HG03575 (cell line): ENCODE measurements around the gene AIG1.
"Not testable (repeated sequence)": the region's sequence is repeated elsewhere in the genome, so short reads cannot be mapped to it uniquely, and the experiment has no call there.

Experiments
- ATAC-seq: cut with Tn5 transposase; IDR thresholded peaks from one replicate; pipeline ENCODE4 v1.9.1; 2021; ENCODE audit not compliant: unreplicated experiment, insufficient number of reproducible peaks, low FRiP score; ENCODE audit errors: extremely low read depth

AIG1 gene

GRCh38 chr6:143115728-143116127 lies 55.0 kb downstream of the AIG1 start:
- no peak for ATAC-seq

- no peak for ATAC-seq
These were observed 56.4 kb downstream of the AIG1 start for GRCh38 chr6:143117108-143117507.

- no peak for ATAC-seq
These were observed 58.6 kb downstream of the AIG1 start for GRCh38 chr6:143119260-143119659.

GRCh38 chr6:143123081-143123480 lies 62.4 kb downstream of the AIG1 start:
- no peak for ATAC-seq

GRCh38 chr6:143123941-143124340 lies 63.3 kb downstream of the AIG1 start:
- ATAC-seq = no peak

GRCh38 chr6:143125455-143125854 lies 64.8 kb downstream of the AIG1 start:
- no peak for ATAC-seq

- ATAC-seq = no peak
These were observed 65.3 kb downstream of the AIG1 start for GRCh38 chr6:143125864-143126573.

- ATAC-seq = no peak
These were observed 65.9 kb downstream of the AIG1 start for GRCh38 chr6:143126574-143126941.

- no peak for ATAC-seq
These were observed 67.4 kb downstream of the AIG1 start for GRCh38 chr6:143127941-143128680.

GRCh38 chr6:143128681-143129015 lies 68.0 kb downstream of the AIG1 start:
- ATAC-seq = no peak

GRCh38 chr6:143130928-143131327 lies 70.2 kb downstream of the AIG1 start:
- ATAC-seq = no peak

GRCh38 chr6:143135325-143135724 lies 74.6 kb downstream of the AIG1 start:
- no peak for ATAC-seq

GRCh38 chr6:143135797-143136561 lies 75.3 kb downstream of the AIG1 start:
- ATAC-seq = no peak

- ATAC-seq = no peak
These were observed 76.0 kb downstream of the AIG1 start for GRCh38 chr6:143136647-143137046.

GRCh38 chr6:143139239-143139784 lies 78.6 kb downstream of the AIG1 start:
- no peak for ATAC-seq

- ATAC-seq = not testable (repeated sequence)
These were observed 79.2 kb downstream of the AIG1 start for GRCh38 chr6:143139884-143140283.

- no peak for ATAC-seq
These were observed 80.1 kb downstream of the AIG1 start for GRCh38 chr6:143140767-143141166.

- no peak for ATAC-seq
These were observed 80.8 kb downstream of the AIG1 start for GRCh38 chr6:143141442-143141841.

GRCh38 chr6:143146186-143146851 lies 85.6 kb downstream of the AIG1 start:
- ATAC-seq = no peak
